ENCODE measurements around the gene TASP1.

GRCh38 chr20:13382786-13383185, 255.9 kb downstream of the TASP1 start:
- TF ChIP-seq, protein P1, sequence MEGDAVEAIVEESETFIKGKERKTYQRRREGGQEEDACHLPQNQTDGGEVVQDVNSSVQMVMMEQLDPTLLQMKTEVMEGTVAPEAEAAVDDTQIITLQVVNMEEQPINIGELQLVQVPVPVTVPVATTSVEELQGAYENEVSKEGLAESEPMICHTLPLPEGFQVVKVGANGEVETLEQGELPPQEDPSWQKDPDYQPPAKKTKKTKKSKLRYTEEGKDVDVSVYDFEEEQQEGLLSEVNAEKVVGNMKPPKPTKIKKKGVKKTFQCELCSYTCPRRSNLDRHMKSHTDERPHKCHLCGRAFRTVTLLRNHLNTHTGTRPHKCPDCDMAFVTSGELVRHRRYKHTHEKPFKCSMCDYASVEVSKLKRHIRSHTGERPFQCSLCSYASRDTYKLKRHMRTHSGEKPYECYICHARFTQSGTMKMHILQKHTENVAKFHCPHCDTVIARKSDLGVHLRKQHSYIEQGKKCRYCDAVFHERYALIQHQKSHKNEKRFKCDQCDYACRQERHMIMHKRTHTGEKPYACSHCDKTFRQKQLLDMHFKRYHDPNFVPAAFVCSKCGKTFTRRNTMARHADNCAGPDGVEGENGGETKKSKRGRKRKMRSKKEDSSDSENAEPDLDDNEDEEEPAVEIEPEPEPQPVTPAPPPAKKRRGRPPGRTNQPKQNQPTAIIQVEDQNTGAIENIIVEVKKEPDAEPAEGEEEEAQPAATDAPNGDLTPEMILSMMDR (conservative IDR thresholded peaks at IDR 0.05) = no peak
- TF ChIP-seq EZH2 (IDR thresholded peaks at IDR 0.05; ENCODE audit: low read depth) = no peak

Data from PC-9 (cell line).